Posterior cingulate gyrus (tissue), 11 donors: Measurements from ENCODE around the gene ZFP57.

Experiments used
- DNase-seq, 10 donors: peaks; one replicate each; pipeline versions ENCODE4 v3.0.0 to v3.0.0-alpha.2; 2020 to 2021; ENCODE audit warnings: mixed read lengths in 3 of 10
- intact Hi-C: fragments of 100-400 bp; cut with DNase I; formaldehyde crosslinking; loops from one replicate; pipeline ENCODE4 v1.15.1; 2023

The ZFP57 gene

GRCh38 chr6:29680904-29681303 is at the start of gene ZFP57:
ZFP57 (minus strand) TSS chr6:29681152; CDS start chr6:29677003, 4,149 bp downstream.
- intact Hi-C loops = no loop called here
- peak in 1 of 10 donors; percentile 51 for DNase-seq

DNA sequence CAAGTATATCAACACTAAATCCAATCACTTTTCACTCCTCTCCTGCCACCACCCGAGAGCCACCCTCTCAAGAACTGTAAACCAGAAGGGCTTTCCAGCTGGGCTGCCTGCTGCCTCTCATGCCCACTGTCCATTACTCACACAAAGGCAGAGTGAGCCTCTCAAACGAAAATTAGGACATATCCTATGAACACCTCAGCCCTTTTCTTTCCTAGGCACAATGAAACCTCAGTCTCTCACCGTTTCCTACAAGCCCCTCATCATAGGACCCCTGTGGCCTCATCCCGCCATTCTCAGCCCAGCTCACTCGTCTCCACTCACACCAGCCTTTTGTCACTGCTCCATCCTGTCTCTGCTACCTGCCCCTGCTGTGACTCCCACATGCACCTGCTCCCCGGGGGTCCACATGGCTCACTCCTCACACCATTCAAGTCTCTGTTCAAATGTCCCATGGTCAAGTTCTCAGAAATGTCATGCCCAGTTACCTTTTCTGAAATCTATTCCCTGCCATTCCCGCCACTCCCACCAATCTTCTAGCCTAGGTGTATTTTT is 49.7 kb upstream of the ZFP57 start:
- no peak for DNase-seq
- intact Hi-C loops = no loop called here

DNA sequence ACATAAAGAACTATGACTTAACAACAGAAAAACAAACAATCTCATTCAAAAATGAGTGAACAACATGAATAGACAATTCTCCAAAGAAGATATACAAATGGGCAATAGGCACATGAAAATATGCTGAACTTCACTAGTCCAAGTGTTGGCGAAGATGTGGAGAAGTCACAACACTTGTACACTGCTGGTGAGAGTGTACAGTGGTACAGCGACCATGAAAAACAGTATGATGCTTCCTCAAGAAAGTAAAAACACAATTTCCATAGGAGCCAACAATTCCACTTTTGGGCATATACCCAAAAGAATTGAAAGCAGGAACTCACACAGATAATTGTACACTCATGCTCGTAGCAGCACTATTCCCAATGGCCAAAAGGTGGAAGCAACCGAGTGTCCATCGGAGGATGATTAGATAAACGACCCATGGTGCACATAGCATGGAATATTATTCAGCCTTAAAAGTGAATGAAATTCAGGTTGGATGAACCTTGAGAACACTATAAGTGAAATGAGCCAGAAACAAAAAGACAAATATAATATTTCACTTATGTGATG is 48.9 kb upstream of the ZFP57 start:
- intact Hi-C loops = no loop called here
- DNase-seq = no peak

- intact Hi-C loops = no loop called here
- DNase-seq = no peak
Measured at GRCh38 chr6:29728875-29729270, 47.9 kb upstream of the ZFP57 start.

GRCh38 chr6:29728173-29728874 is 47.4 kb upstream of the ZFP57 start:
- intact Hi-C loops = no loop called here

DNA sequence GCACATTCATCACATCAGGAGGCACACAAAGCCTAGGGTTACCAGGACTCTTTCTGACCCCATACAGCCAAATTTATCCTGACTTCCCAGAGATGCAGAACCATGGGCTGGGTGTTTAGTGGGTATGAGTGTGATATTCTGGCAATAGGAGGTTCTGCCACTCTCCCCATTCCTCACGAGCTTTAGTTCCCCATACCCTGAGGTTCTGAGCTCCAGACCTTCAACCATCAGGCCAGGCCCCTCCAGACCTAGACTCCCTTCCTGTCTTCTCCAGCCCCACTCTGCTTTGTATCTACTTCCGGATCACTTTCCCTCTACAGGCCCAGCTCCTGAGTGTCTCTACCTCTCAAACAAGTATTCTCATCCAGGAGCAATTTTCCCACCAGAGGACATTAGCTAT is 46.7 kb upstream of the ZFP57 start:
- intact Hi-C loops = no loop called here
- DNase-seq = no peak

More at GRCh38 chr6:29728173-29728874, 47.4 kb upstream of the ZFP57 start:
- no peak for DNase-seq

GRCh38 chr6:29726571-29727194 is 45.7 kb upstream of the ZFP57 start:
- intact Hi-C loops = no loop called here
- no peak for DNase-seq

DNA sequence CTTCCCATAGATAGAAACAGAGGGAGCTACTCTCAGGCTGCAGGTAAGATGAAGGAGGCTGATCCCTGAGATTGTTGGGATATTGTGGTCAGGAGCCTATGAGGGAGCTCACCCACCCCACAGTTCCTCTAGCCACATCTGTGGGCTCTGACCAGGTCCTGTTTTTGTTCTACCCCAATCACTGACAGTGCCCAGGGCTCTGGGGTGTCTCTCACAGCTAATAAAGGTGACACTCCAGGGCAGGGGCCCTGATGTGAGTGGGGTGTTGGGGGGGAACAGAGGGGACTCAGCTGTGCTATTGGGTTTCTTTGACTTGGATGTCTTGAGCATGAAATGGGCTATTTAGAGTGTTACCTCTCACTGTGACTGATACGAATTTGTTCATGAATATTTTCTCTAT is 45.0 kb upstream of the ZFP57 start:
- DNase-seq = no peak
- intact Hi-C loops = no loop called here

GRCh38 chr6:29724937-29725869 is 44.3 kb upstream of the ZFP57 start:
- DNase-seq = no peak
- intact Hi-C loops = no loop called here

- intact Hi-C loops = no loop called here
- peak in 1 of 10 donors; percentile 16 for DNase-seq
Measured at GRCh38 chr6:29723666-29724588, 43.0 kb upstream of the ZFP57 start.

GRCh38 chr6:29723262-29723665 is 42.3 kb upstream of the ZFP57 start, which contains the start of gene HLA-F:
HLA-F (plus strand) TSS chr6:29723434; CDS start chr6:29723464, 30 bp downstream.
- intact Hi-C loops = no loop called here

GRCh38 chr6:29720863-29721262 is 39.9 kb upstream of the ZFP57 start:
- intact Hi-C loops = no loop called here
- DNase-seq = no peak

More at GRCh38 chr6:29723262-29723665, 42.3 kb upstream of the ZFP57 start, which contains the start of gene HLA-F:
- peak; percentile 59 to 96 (median 79) for DNase-seq

DNA sequence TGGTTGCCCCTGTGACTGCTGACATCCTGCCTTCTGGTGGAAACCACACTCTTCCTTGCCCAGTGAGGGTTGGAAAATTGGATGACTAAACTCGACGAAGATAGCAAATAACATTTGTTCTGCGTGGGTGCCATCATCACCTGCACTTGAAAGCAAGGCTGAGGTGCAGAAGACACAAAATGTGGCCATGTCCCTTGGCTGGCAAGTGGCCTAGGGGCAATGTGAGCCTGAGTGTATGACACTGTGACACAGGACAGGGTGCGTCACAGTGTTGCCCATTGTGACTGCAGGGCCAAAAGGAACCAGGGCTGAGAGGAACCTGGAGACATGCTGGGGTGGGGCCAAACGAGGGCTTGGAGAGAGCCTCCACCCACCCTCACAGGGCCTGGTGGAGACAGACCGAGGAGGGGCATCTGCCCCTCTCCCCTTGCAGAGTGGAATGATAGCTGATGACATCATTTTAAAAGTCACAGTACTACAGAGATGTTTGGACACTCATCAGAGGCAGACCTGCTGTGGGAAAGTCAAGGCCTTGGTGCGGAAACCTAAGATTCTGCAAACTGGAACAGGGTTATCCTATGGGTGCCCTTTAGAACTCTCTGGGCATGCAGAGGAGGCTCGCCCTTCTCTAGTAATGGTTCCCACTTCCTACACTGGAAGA is 29.5 kb upstream of the ZFP57 start:
- intact Hi-C loops = no loop called here
- no peak for DNase-seq

- intact Hi-C loops = loop anchor here (5.0 to 10.0 kb wide), 2 partner anchors 43 to 306 kb away; no protein-coding TSS in a partner anchor
- DNase-seq = no peak
Measured at GRCh38 chr6:29709188-29709587, 28.2 kb upstream of the ZFP57 start.

DNA sequence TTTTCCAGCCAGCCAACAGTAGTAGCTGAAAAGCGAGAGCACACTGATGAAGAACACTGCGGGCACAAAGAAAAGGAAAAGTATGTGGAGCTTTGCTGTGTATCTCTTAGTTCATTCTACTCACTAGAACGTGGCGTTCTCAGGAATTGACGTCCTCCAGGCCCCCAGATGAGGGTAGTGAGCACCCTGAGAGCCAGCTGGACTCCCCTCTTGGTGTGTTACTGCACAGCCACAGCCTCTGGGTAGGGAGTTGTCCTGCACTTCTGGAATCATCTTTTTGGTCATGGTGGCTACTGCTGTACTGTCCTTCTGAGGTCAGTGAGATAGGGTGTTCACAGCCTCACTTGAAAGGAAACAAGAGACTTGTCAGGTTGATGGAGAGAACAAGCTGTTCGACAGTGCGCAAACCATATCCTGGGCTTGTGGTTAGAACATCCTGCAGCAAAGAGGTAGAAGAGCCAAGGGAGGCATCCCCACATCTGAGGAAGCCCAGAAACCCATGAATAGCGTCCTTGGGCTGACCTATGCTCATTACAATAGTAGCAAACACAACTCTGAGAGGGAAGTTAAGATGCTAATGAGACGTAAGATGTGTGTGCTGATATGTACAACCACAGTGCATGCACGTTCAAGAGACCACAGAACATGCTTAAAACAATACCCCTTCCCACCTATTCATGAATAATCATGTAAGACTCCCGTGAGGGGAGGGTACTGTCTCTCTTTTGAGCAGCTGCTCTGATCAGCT is 27.7 kb upstream of the ZFP57 start:
- intact Hi-C loops = loop anchor here (5.0 to 10.0 kb wide), 2 partner anchors 44 to 306 kb away; no protein-coding TSS in a partner anchor
- no peak for DNase-seq

DNA sequence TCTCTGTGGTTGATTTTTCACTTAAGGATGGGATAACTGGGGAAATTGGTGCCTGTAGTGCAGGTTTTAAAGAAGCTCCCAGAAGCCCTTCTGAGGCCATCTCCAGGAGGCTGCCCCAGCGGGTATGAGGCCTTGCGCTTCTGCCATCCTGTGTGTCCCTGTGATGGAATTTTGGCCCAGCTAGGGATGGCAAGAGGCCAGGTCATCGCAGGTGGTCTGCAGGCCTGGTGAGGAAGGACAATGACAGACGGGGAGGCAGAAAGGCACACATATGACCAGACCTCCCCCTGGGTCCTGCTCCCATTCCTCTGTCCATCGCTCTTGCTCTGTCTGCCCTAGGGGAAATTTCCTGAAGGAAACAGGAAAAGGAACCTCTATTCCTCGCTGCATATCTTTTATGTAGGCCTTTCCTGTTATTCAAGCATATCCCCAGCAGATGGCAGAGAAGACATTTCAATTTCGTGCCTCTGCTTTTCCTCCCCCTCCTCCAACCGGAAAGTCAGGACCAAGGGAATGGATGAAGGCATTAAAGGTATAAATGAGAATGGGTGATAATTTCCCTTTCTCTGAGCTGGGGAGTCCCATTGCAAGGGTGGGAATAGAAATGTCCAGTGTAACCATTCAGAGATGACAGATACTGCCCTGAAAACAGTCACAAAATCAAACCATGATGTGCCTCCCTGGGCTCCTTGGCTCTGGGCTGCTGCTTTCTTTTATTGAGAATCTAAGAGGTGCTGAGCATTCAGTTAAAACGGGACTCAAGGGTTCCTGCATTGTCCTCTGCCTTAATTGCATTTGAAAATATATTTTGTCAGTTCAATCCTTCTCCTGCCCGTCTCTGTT is 24.7 kb upstream of the ZFP57 start:
- peak in 2 of 10 donors; percentile 17 to 22 for DNase-seq
- intact Hi-C loops = loop anchor here (2.0 to 10.0 kb wide), 3 partner anchors 47 to 309 kb away; no protein-coding TSS in a partner anchor
